Measurements from ENCODE around the gene SPATA13. TPM values are rescaled to one million over a fixed set of nuclear protein-coding genes. Genes with fewer than 3 reads are reported as not detected.
A peak's percentile ranks its signal among the peaks of the same experiment; 100 is the strongest.

The SPATA13 gene
- total RNA-seq, 1 donor from 2014 or later = 12.2 TPM

- DNase-seq (ENCODE audit: extremely low read depth, low read depth, low spot score) = no peak
These were observed 21.6 kb upstream of the SPATA13 start for GRCh38 chr13:24138911-24139310.

GRCh38 chr13:24141333-24141910 lies 19.1 kb upstream of the SPATA13 start:
- DNase-seq (ENCODE audit: extremely low read depth, low read depth, low spot score) = no peak

GRCh38 chr13:24142453-24142852 lies 18.1 kb upstream of the SPATA13 start:
- DNase-seq (ENCODE audit: extremely low read depth, low read depth, low spot score) = no peak

GRCh38 chr13:24142886-24143285 lies 17.6 kb upstream of the SPATA13 start:
- peak; percentile 36 for DNase-seq (ENCODE audit: extremely low read depth, low read depth, low spot score)

- no peak for DNase-seq (ENCODE audit: extremely low read depth, low read depth, low spot score)
These were observed 15.3 kb upstream of the SPATA13 start for GRCh38 chr13:24145240-24145639.

- DNase-seq (ENCODE audit: extremely low read depth, low read depth, low spot score) = no peak
These were observed 14.8 kb upstream of the SPATA13 start for GRCh38 chr13:24145674-24146073.

- DNase-seq (ENCODE audit: extremely low read depth, low read depth, low spot score) = no peak
These were observed 13.5 kb upstream of the SPATA13 start for GRCh38 chr13:24146961-24147569.

GRCh38 chr13:24147570-24147963 lies 13.0 kb upstream of the SPATA13 start:
- DNase-seq (ENCODE audit: extremely low read depth, low read depth, low spot score) = no peak

GRCh38 chr13:24148414-24149235 lies 11.9 kb upstream of the SPATA13 start:
- DNase-seq (ENCODE audit: extremely low read depth, low read depth, low spot score) = peak; percentile 92

- no peak for DNase-seq (ENCODE audit: extremely low read depth, low read depth, low spot score)
These were observed 11.1 kb upstream of the SPATA13 start for GRCh38 chr13:24149246-24150032.

- no peak for DNase-seq (ENCODE audit: extremely low read depth, low read depth, low spot score)
These were observed 9.9 kb upstream of the SPATA13 start for GRCh38 chr13:24150572-24150971.

- DNase-seq (ENCODE audit: extremely low read depth, low read depth, low spot score) = no peak
These were observed 8.7 kb upstream of the SPATA13 start for GRCh38 chr13:24151864-24152263.

- DNase-seq (ENCODE audit: extremely low read depth, low read depth, low spot score) = no peak
These were observed 8.0 kb upstream of the SPATA13 start for GRCh38 chr13:24152292-24153214.

GRCh38 chr13:24153347-24153746 lies 7.2 kb upstream of the SPATA13 start:
- DNase-seq (ENCODE audit: extremely low read depth, low read depth, low spot score) = no peak

GRCh38 chr13:24153979-24154701 lies 6.4 kb upstream of the SPATA13 start:
- DNase-seq (ENCODE audit: extremely low read depth, low read depth, low spot score) = no peak

GRCh38 chr13:24159357-24159756 lies 1.2 kb upstream of the SPATA13 start:
- no peak for DNase-seq (ENCODE audit: extremely low read depth, low read depth, low spot score)

- DNase-seq (ENCODE audit: extremely low read depth, low read depth, low spot score) = no peak
These were observed 673 bp downstream of the SPATA13 start for GRCh38 chr13:24161010-24161775.

GRCh38 chr13:24161980-24162525 lies 1.5 kb downstream of the SPATA13 start:
- DNase-seq (ENCODE audit: extremely low read depth, low read depth, low spot score) = no peak

All from glomerular endothelial cell (primary cell).